Stimulated activated CD4-positive, alpha-beta T cell treated with anti-CD3 and anti-CD28 coated beads, Interleukin-4, amount 100 ng/mL, for 24 hours (primary cell): ENCODE results near the gene ZNF786.
A peak's percentile ranks its signal among the peaks of the same experiment; 100 is the strongest.
"Not testable (repeated sequence)": the region's sequence is repeated elsewhere in the genome, so short reads cannot be mapped to it uniquely, and the experiment has no call there.

ENCODE experiments used
- DNase-seq: peaks from one replicate; pipeline ENCODE4 v3.0.0-alpha.2; 2020

Gene ZNF786

GRCh38 chr7:149090397-149091195 lies at the start of gene ZNF786:
Gene ZNF786 (minus strand): TSS chr7:149090718. CDS start chr7:149090640, 78 bp downstream.
- DNase-seq, result peak; percentile 96

- DNase-seq, result no peak
Measured at GRCh38 chr7:149136118-149136517, 45.6 kb upstream of the ZNF786 start.

- DNase-seq, result no peak
Measured at GRCh38 chr7:149133028-149133710, 42.7 kb upstream of the ZNF786 start.

- DNase-seq, result no peak
Measured at GRCh38 chr7:149130572-149131198, 40.2 kb upstream of the ZNF786 start.

GRCh38 chr7:149126662-149127266 lies 36.2 kb upstream of the ZNF786 start:
- DNase-seq, result peak; percentile 59

GRCh38 chr7:149125863-149126661 lies 35.5 kb upstream of the ZNF786 start, which contains the start of gene ZNF425:
Gene ZNF425 (minus strand): TSS chr7:149126324. CDS start chr7:149126213, 111 bp downstream.
- DNase-seq, result peak; percentile 94

- DNase-seq, result no peak
Measured at GRCh38 chr7:149125189-149125862, 34.8 kb upstream of the ZNF786 start.

- DNase-seq, result no peak
Measured at GRCh38 chr7:149109969-149110368, 19.5 kb upstream of the ZNF786 start.

GRCh38 chr7:149104749-149105148 lies 14.2 kb upstream of the ZNF786 start:
- DNase-seq, result no peak

- DNase-seq, result no peak
Measured at GRCh38 chr7:149104214-149104613, 13.7 kb upstream of the ZNF786 start.

- no peak for DNase-seq
Measured at GRCh38 chr7:149103424-149103823, 12.9 kb upstream of the ZNF786 start.

- DNase-seq, result no peak
Measured at GRCh38 chr7:149102666-149103065, 12.1 kb upstream of the ZNF786 start.

- DNase-seq, result no peak
Measured at GRCh38 chr7:149100821-149101220, 10.3 kb upstream of the ZNF786 start.

GRCh38 chr7:149099058-149099457 lies 8.5 kb upstream of the ZNF786 start:
- no peak for DNase-seq

- DNase-seq, result no peak
Measured at GRCh38 chr7:149097088-149097487, 6.6 kb upstream of the ZNF786 start.

- DNase-seq, result no peak
Measured at GRCh38 chr7:149093228-149093627, 2.7 kb upstream of the ZNF786 start.

- not testable (repeated sequence) for DNase-seq
Measured at GRCh38 chr7:149092244-149092643, 1.7 kb upstream of the ZNF786 start.

GRCh38 chr7:149087376-149087775 lies 3.1 kb downstream of the ZNF786 start:
- DNase-seq, result no peak

- no peak for DNase-seq
Measured at GRCh38 chr7:149085866-149086265, 4.7 kb downstream of the ZNF786 start.

GRCh38 chr7:149084407-149084806 lies 6.1 kb downstream of the ZNF786 start:
- no peak for DNase-seq

- DNase-seq, result no peak
Measured at GRCh38 chr7:149081914-149082313, 8.6 kb downstream of the ZNF786 start.

GRCh38 chr7:149077594-149077993 lies 12.9 kb downstream of the ZNF786 start:
- no peak for DNase-seq
